ENCODE results near the gene PHKA1.
"Not testable (repeated sequence)": the region's sequence is repeated elsewhere in the genome, so short reads cannot be mapped to it uniquely, and the experiment has no call there.

PHKA1 gene

GRCh38 chrX:72591038-72591437 is 123.1 kb downstream of the PHKA1 start:
- intact Hi-C loops (cut with DNase I); DNase-seq: not testable (repeated sequence)

- no peak for DNase-seq
- intact Hi-C loops (cut with DNase I): no loop called here
These were observed 129.9 kb downstream of the PHKA1 start for GRCh38 chrX:72584163-72584562.

- no peak for DNase-seq
- intact Hi-C loops (cut with DNase I): no loop called here
These were observed 137.8 kb downstream of the PHKA1 start for GRCh38 chrX:72576141-72576894.

GRCh38 chrX:72573158-72573511 is 141.0 kb downstream of the PHKA1 start:
- DNase-seq: no peak
- intact Hi-C loops (cut with DNase I): no loop called here

GRCh38 chrX:72572248-72573157 is 141.6 kb downstream of the PHKA1 start, which contains the start of gene HDAC8:
Gene HDAC8 (minus strand): TSS chrX:72572843. CDS start chrX:72572761, 82 bp downstream.
- peak; percentile 39 to 83 (median 64) for DNase-seq
- intact Hi-C loops (cut with DNase I): no loop called here

GRCh38 chrX:72569786-72570185 is 144.3 kb downstream of the PHKA1 start:
- peak in 3 of 42 donors; percentile 3 to 20 (median 6) for DNase-seq
- intact Hi-C loops (cut with DNase I): no loop called here

- no peak for DNase-seq
- intact Hi-C loops (cut with DNase I): no loop called here
These were observed 145.6 kb downstream of the PHKA1 start for GRCh38 chrX:72568406-72569092.

GRCh38 chrX:72566448-72566847 is 147.7 kb downstream of the PHKA1 start:
- intact Hi-C loops (cut with DNase I): no loop called here
- DNase-seq: no peak

- DNase-seq; intact Hi-C loops (cut with DNase I): not testable (repeated sequence)
These were observed 154.5 kb downstream of the PHKA1 start for GRCh38 chrX:72559655-72560054.

GRCh38 chrX:72554448-72555140 is 159.5 kb downstream of the PHKA1 start:
- intact Hi-C loops (cut with DNase I): no loop called here
- DNase-seq: no peak

GRCh38 chrX:72552443-72552842 is 161.7 kb downstream of the PHKA1 start:
- intact Hi-C loops (cut with DNase I): not testable (repeated sequence)

GRCh38 chrX:72545990-72546389 is 168.1 kb downstream of the PHKA1 start:
- intact Hi-C loops (cut with DNase I): no loop called here
- DNase-seq: no peak

More at GRCh38 chrX:72552443-72552842, 161.7 kb downstream of the PHKA1 start:
- not testable (repeated sequence) for DNase-seq

- intact Hi-C loops (cut with DNase I): no loop called here
- no peak for DNase-seq
These were observed 173.8 kb downstream of the PHKA1 start for GRCh38 chrX:72540318-72540717.

GRCh38 chrX:72539822-72540221 is 174.3 kb downstream of the PHKA1 start:
- intact Hi-C loops (cut with DNase I): loop anchor here (10.0 kb wide), 1 partner anchor 275 kb away; no protein-coding TSS in a partner anchor
- no peak for DNase-seq

GRCh38 chrX:72536542-72536941 is 177.6 kb downstream of the PHKA1 start:
- intact Hi-C loops (cut with DNase I): loop anchor here (10.0 kb wide), 1 partner anchor 272 kb away; no protein-coding TSS in a partner anchor
- DNase-seq: peak in 1 of 42 donors; percentile 43

GRCh38 chrX:72532366-72532765 is 181.7 kb downstream of the PHKA1 start:
- intact Hi-C loops (cut with DNase I): loop anchor here (10.0 kb wide), 1 partner anchor 268 kb away; no protein-coding TSS in a partner anchor
- no peak for DNase-seq

All from head of caudate nucleus (tissue), 42 donors.